Measurements from ENCODE around the gene CEP112.

CEP112 gene

GRCh38 chr17:66175892-66176291 lies 16.0 kb downstream of the CEP112 start:
- TF ChIP-seq CTCF (IDR thresholded peaks at IDR 0.05; ENCODE audit: control insufficient read depth, extremely low read depth, insufficient read depth), result no peak
- H3K4me3 ChIP-seq (ENCODE audit: low read depth, low read length), result no peak overlapping the region
- DNase-seq (ENCODE audit: low read depth), result no peak

GRCh38 chr17:66172691-66173223 lies 19.2 kb downstream of the CEP112 start:
- DNase-seq (ENCODE audit: low read depth), result no peak
- TF ChIP-seq CTCF (IDR thresholded peaks at IDR 0.05; ENCODE audit: control insufficient read depth, extremely low read depth, insufficient read depth), result no peak

GRCh38 chr17:66172144-66172543 lies 19.8 kb downstream of the CEP112 start:
- no peak for DNase-seq (ENCODE audit: low read depth)
- TF ChIP-seq CTCF (IDR thresholded peaks at IDR 0.05; ENCODE audit: control insufficient read depth, extremely low read depth, insufficient read depth), result no peak
- no peak overlapping the region for H3K4me3 ChIP-seq (ENCODE audit: low read depth, low read length)

More at GRCh38 chr17:66172691-66173223, 19.2 kb downstream of the CEP112 start:
- no peak overlapping the region for H3K4me3 ChIP-seq (ENCODE audit: low read depth, low read length)

- TF ChIP-seq CTCF (IDR thresholded peaks at IDR 0.05; ENCODE audit: control insufficient read depth, extremely low read depth, insufficient read depth), result no peak
- no peak overlapping the region for H3K4me3 ChIP-seq (ENCODE audit: low read depth, low read length)
- no peak for DNase-seq (ENCODE audit: low read depth)
Measured at GRCh38 chr17:66171692-66172091, 20.2 kb downstream of the CEP112 start.

- no peak overlapping the region for H3K4me3 ChIP-seq (ENCODE audit: low read depth, low read length)
- TF ChIP-seq CTCF (IDR thresholded peaks at IDR 0.05; ENCODE audit: control insufficient read depth, extremely low read depth, insufficient read depth), result no peak
- no peak for DNase-seq (ENCODE audit: low read depth)
Measured at GRCh38 chr17:66171172-66171571, 20.8 kb downstream of the CEP112 start.

GRCh38 chr17:66169839-66170238 lies 22.1 kb downstream of the CEP112 start:
- TF ChIP-seq CTCF (IDR thresholded peaks at IDR 0.05; ENCODE audit: control insufficient read depth, extremely low read depth, insufficient read depth), result no peak

GRCh38 chr17:66167189-66167815 lies 24.6 kb downstream of the CEP112 start:
- DNase-seq (ENCODE audit: low read depth), result no peak
- no peak overlapping the region for H3K4me3 ChIP-seq (ENCODE audit: low read depth, low read length)

More at GRCh38 chr17:66169839-66170238, 22.1 kb downstream of the CEP112 start:
- H3K4me3 ChIP-seq (ENCODE audit: low read depth, low read length), result no peak overlapping the region
- no peak for DNase-seq (ENCODE audit: low read depth)

More at GRCh38 chr17:66167189-66167815, 24.6 kb downstream of the CEP112 start:
- no peak for TF ChIP-seq CTCF (IDR thresholded peaks at IDR 0.05; ENCODE audit: control insufficient read depth, extremely low read depth, insufficient read depth)
